ENCODE results near the gene LCA5.

The LCA5 gene

GRCh38 chr6:79440598-79440997 is 96.6 kb downstream of the LCA5 start:
- Histone ChIP-seq H2AFZ (ENCODE audit: low read depth, low read length) (no peak overlapping the region), H3K9me3 (ENCODE audit: insufficient read depth, low read length) (no peaks in the 10 kb centered on the region), H3K27me3 (ENCODE audit: low read depth, low read length) (no peaks in the 10 kb centered on the region), H3K4me3 (ENCODE audit: low read length) (no peak overlapping the region), H3K4me2 (ENCODE audit: low read length) (peak overlapping the region; percentile 8; the same call in 1 of the 2 replicates), H3K4me1 (ENCODE audit: low read length) (peaks cover 15% of the 10 kb centered on the region), H4K20me1 (ENCODE audit: insufficient read depth, low read length) (no peaks in the 10 kb centered on the region), H3K36me3 (replicated peaks; ENCODE audit: low read depth, low read length) (peaks cover 5% of the 10 kb centered on the region), H3K79me2 (ENCODE audit: low read length) (no peaks in the 10 kb centered on the region), H3K27ac (ENCODE audit: low read length) (peak overlapping the region; percentile 65), H3K9ac (ENCODE audit: low read length) (no peak overlapping the region)
- TF ChIP-seq CTCF (IDR thresholded peaks at IDR 0.05; ENCODE audit: low read depth, low read length) (no peak), EZH2phosphoT487 (IDR thresholded peaks at IDR 0.05; ENCODE audit: low read depth) (no peak)

DNA sequence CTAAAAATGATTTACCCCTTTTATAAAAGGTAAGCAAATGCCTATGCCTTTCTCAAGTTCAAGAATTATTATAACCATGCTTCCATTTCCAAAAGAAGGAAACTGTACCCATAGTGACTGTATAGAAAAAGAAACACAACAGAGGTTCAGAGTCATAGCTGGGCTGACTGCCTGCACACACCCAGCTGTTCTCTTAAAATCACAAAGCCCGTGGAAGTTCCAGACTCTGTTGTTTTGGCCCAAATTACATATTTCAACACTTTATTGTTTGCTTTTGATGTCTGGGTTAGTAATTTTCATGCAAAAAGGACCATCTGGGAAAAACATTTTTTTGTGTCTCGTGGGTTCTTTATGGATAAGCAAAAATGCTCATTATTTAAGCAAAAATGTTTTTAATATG is 99.2 kb downstream of the LCA5 start:
- Histone ChIP-seq H3K9ac (ENCODE audit: low read length) (no peak overlapping the region), H3K9me3 (ENCODE audit: insufficient read depth, low read length) (no peaks in the 10 kb centered on the region), H3K27ac (ENCODE audit: low read length) (no peak overlapping the region), H4K20me1 (ENCODE audit: insufficient read depth, low read length) (no peaks in the 10 kb centered on the region), H3K27me3 (ENCODE audit: low read depth, low read length) (no peaks in the 10 kb centered on the region), H3K4me3 (ENCODE audit: low read length) (no peak overlapping the region), H3K79me2 (ENCODE audit: low read length) (no peaks in the 10 kb centered on the region), H3K4me1 (ENCODE audit: low read length) (peaks cover 15% of the 10 kb centered on the region), H2AFZ (ENCODE audit: low read depth, low read length) (no peak overlapping the region), H3K36me3 (replicated peaks; ENCODE audit: low read depth, low read length) (peaks cover 5% of the 10 kb centered on the region), H3K4me2 (ENCODE audit: low read length) (no peak overlapping the region)
- TF ChIP-seq CTCF (IDR thresholded peaks at IDR 0.05; ENCODE audit: low read depth, low read length), result no peak
- TF ChIP-seq EZH2phosphoT487 (IDR thresholded peaks at IDR 0.05; ENCODE audit: low read depth), result no peak

- H3K27me3 ChIP-seq (ENCODE audit: low read depth, low read length), result no peaks in the 10 kb centered on the region
- TF ChIP-seq EZH2phosphoT487 (IDR thresholded peaks at IDR 0.05; ENCODE audit: low read depth), result no peak
- no peak for TF ChIP-seq CTCF (IDR thresholded peaks at IDR 0.05; ENCODE audit: low read depth, low read length)
- no peak overlapping the region for H3K9ac ChIP-seq (ENCODE audit: low read length)
- no peak overlapping the region for H3K27ac ChIP-seq (ENCODE audit: low read length)
- no peak overlapping the region for H3K4me3 ChIP-seq (ENCODE audit: low read length)
- no peak overlapping the region for H2AFZ ChIP-seq (ENCODE audit: low read depth, low read length)
- H4K20me1 ChIP-seq (ENCODE audit: insufficient read depth, low read length), result no peaks in the 10 kb centered on the region
- peaks cover under 1% of the 10 kb centered on the region for H3K36me3 ChIP-seq (replicated peaks; ENCODE audit: low read depth, low read length)
- no peak overlapping the region for H3K4me2 ChIP-seq (ENCODE audit: low read length)
- peaks cover 15% of the 10 kb centered on the region for H3K4me1 ChIP-seq (ENCODE audit: low read length)
- H3K9me3 ChIP-seq (ENCODE audit: insufficient read depth, low read length), result no peaks in the 10 kb centered on the region
- no peaks in the 10 kb centered on the region for H3K79me2 ChIP-seq (ENCODE audit: low read length)
Observed at GRCh38 chr6:79436241-79436640, 101.0 kb downstream of the LCA5 start.

- H3K4me3 ChIP-seq (ENCODE audit: low read length), result no peak overlapping the region
- H3K27ac ChIP-seq (ENCODE audit: low read length), result no peak overlapping the region
- H3K27me3 ChIP-seq (ENCODE audit: low read depth, low read length), result no peaks in the 10 kb centered on the region
- no peak overlapping the region for H2AFZ ChIP-seq (ENCODE audit: low read depth, low read length)
- H3K4me1 ChIP-seq (ENCODE audit: low read length), result peaks cover 10% of the 10 kb centered on the region
- no peak overlapping the region for H3K9ac ChIP-seq (ENCODE audit: low read length)
- H4K20me1 ChIP-seq (ENCODE audit: insufficient read depth, low read length), result no peaks in the 10 kb centered on the region
- H3K9me3 ChIP-seq (ENCODE audit: insufficient read depth, low read length), result no peaks in the 10 kb centered on the region
- no peak overlapping the region for H3K4me2 ChIP-seq (ENCODE audit: low read length)
- H3K36me3 ChIP-seq (replicated peaks; ENCODE audit: low read depth, low read length), result no peaks in the 10 kb centered on the region
- no peak for TF ChIP-seq EZH2phosphoT487 (IDR thresholded peaks at IDR 0.05; ENCODE audit: low read depth)
- no peak for TF ChIP-seq CTCF (IDR thresholded peaks at IDR 0.05; ENCODE audit: low read depth, low read length)
- H3K79me2 ChIP-seq (ENCODE audit: low read length), result no peaks in the 10 kb centered on the region
Observed at GRCh38 chr6:79435746-79436145, 101.5 kb downstream of the LCA5 start.
